ENCODE results near the gene LRRC8E. TPM values are rescaled to one million over a fixed set of nuclear protein-coding genes. Genes with fewer than 3 reads are reported as not detected.

The LRRC8E gene
- total RNA-seq, 1 experiment from 2014 or later = 18.1 TPM

- no TSS peak for BruUV-seq (replicated peaks)
- intact Hi-C loops (cut with micrococcal nuclease) = no loop called here
- ChIA-PET CTCF (interaction anchor here (1.0 to 1.3 kb wide), 2 partner anchors 13 to 86 kb away, joined by 4 to 6 read pairs; partner anchors contain the start of gene MAP2K7), POLR2A (interaction anchor here (1.7 kb wide), 1 partner anchor 13 kb away, joined by 6 read pairs; the partner anchor contains the start of gene MAP2K7), RAD21 (ENCODE audit: low non-redundant PET in 1 of 2, low total read pairs in 2 of 2, uncharacterized antibody in 2 of 2, unreplicated experiment in 2 of 2) (no interaction called here)
- peaks cover 10% of the 10 kb centered on the region; the same call in 1 of the 2 replicates for H3K79me2 ChIP-seq (ENCODE audit: insufficient read depth, low read length)
- peak overlapping the region; percentile 89 for H3K9ac ChIP-seq (ENCODE audit: low read length)
- H3K4me1 ChIP-seq (ENCODE audit: control insufficient read depth in 1 of 2, insufficient read depth in 2 of 2, low read length in 2 of 2) = peaks cover 16 to 52% of the 10 kb centered on the region in 2 experiments; a peak in 3 of 4 replicates
- DNase-seq (ENCODE audit: low read depth, low spot score) (no peak), ATAC-seq (peak; percentile 15)
- H2AFZ ChIP-seq (ENCODE audit: low read depth, low read length, poor library complexity, severe bottlenecking) = peak overlapping the region; percentile 14
- H3K4me3 ChIP-seq (replicated peaks in 1 of 2; ENCODE audit: low read depth in 1 of 2, low read length in 2 of 2) = peak overlapping the region; percentile 66 to 74
- no peaks in the 10 kb centered on the region for H3K9me2 ChIP-seq (ENCODE audit: insufficient read depth)
- no peaks in the 10 kb centered on the region for H3K27me3 ChIP-seq (ENCODE audit: insufficient read depth, low read length)
- H3K36me3 ChIP-seq (ENCODE audit: control insufficient read depth in 1 of 2, insufficient read depth in 2 of 2, low read length in 2 of 2) = peaks cover 3 to 6% of the 10 kb centered on the region in 2 experiments; a peak in 3 of 4 replicates
- peak overlapping the region; percentile 89 for H3K27ac ChIP-seq (ENCODE audit: low read depth, low read length)
- no peaks in the 10 kb centered on the region for H3K9me3 ChIP-seq (ENCODE audit: control insufficient read depth in 1 of 2, insufficient read depth in 1 of 2, low read depth in 1 of 2, low read length in 2 of 2)
- no peaks in the 10 kb centered on the region for H4K20me1 ChIP-seq (ENCODE audit: insufficient read depth)
- H3K4me2 ChIP-seq (ENCODE audit: low read length) = peak overlapping the region; percentile 91
- TF ChIP-seq RAD21 (IDR thresholded peaks at IDR 0.05; ENCODE audit: low read depth) (no peak), CEBPB (IDR thresholded peaks at IDR 0.05; ENCODE audit: low read depth) (no peak), MAX (IDR thresholded peaks at IDR 0.05) (peak; percentile 72; the same call in 1 of the 2 replicates), SIN3A (IDR thresholded peaks at IDR 0.05; ENCODE audit: low read depth) (no peak), FOSL1 (IDR thresholded peaks at IDR 0.05; ENCODE audit: low read depth) (no peak), TCF7L2 (IDR thresholded peaks at IDR 0.05; ENCODE audit: borderline replicate concordance, extremely low read depth, insufficient read depth, insufficient read length) (peak; percentile 29), SRF (IDR thresholded peaks at IDR 0.05; ENCODE audit: low read depth) (no peak), CBX3 (IDR thresholded peaks at IDR 0.05; ENCODE audit: low read depth) (no peak), POLR2AphosphoS5 (IDR thresholded peaks at IDR 0.05; ENCODE audit: low read depth, low read length) (peak; percentile 6), POLR2A (IDR thresholded peaks at IDR 0.05; ENCODE audit: borderline replicate concordance, extremely low read depth, insufficient read depth, insufficient read length) (no peak), YY1 (IDR thresholded peaks at IDR 0.05; ENCODE audit: extremely low read depth, insufficient replicate concordance, low read depth, low read length) (no peak), ELF1 (IDR thresholded peaks at IDR 0.05; ENCODE audit: borderline replicate concordance, low read depth) (no peak), ATF3 (IDR thresholded peaks at IDR 0.05) (no peak), EZH2phosphoT487 (IDR thresholded peaks at IDR 0.05; ENCODE audit: borderline replicate concordance) (no peak), SP1 (IDR thresholded peaks at IDR 0.05; ENCODE audit: low read depth) (no peak), JUND (IDR thresholded peaks at IDR 0.05) (no peak), ZNF274 (IDR thresholded peaks at IDR 0.05; ENCODE audit: low read depth, low read length) (no peak), EZH2 (IDR thresholded peaks at IDR 0.05) (no peak), ZFX (IDR thresholded peaks at IDR 0.05) (peak; percentile 82; the same call in 1 of the 2 replicates), EGR1 (IDR thresholded peaks at IDR 0.05; ENCODE audit: low read depth) (no peak)
- TF ChIP-seq, protein P1, sequence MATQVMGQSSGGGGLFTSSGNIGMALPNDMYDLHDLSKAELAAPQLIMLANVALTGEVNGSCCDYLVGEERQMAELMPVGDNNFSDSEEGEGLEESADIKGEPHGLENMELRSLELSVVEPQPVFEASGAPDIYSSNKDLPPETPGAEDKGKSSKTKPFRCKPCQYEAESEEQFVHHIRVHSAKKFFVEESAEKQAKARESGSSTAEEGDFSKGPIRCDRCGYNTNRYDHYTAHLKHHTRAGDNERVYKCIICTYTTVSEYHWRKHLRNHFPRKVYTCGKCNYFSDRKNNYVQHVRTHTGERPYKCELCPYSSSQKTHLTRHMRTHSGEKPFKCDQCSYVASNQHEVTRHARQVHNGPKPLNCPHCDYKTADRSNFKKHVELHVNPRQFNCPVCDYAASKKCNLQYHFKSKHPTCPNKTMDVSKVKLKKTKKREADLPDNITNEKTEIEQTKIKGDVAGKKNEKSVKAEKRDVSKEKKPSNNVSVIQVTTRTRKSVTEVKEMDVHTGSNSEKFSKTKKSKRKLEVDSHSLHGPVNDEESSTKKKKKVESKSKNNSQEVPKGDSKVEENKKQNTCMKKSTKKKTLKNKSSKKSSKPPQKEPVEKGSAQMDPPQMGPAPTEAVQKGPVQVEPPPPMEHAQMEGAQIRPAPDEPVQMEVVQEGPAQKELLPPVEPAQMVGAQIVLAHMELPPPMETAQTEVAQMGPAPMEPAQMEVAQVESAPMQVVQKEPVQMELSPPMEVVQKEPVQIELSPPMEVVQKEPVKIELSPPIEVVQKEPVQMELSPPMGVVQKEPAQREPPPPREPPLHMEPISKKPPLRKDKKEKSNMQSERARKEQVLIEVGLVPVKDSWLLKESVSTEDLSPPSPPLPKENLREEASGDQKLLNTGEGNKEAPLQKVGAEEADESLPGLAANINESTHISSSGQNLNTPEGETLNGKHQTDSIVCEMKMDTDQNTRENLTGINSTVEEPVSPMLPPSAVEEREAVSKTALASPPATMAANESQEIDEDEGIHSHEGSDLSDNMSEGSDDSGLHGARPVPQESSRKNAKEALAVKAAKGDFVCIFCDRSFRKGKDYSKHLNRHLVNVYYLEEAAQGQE (IDR thresholded peaks at IDR 0.05; ENCODE audit: low read depth) = no peak
- TF ChIP-seq, protein P2, sequence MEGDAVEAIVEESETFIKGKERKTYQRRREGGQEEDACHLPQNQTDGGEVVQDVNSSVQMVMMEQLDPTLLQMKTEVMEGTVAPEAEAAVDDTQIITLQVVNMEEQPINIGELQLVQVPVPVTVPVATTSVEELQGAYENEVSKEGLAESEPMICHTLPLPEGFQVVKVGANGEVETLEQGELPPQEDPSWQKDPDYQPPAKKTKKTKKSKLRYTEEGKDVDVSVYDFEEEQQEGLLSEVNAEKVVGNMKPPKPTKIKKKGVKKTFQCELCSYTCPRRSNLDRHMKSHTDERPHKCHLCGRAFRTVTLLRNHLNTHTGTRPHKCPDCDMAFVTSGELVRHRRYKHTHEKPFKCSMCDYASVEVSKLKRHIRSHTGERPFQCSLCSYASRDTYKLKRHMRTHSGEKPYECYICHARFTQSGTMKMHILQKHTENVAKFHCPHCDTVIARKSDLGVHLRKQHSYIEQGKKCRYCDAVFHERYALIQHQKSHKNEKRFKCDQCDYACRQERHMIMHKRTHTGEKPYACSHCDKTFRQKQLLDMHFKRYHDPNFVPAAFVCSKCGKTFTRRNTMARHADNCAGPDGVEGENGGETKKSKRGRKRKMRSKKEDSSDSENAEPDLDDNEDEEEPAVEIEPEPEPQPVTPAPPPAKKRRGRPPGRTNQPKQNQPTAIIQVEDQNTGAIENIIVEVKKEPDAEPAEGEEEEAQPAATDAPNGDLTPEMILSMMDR (IDR thresholded peaks at IDR 0.05 in 2 of 3, conservative IDR thresholded peaks at IDR 0.05 in 1 of 3; ENCODE audit: borderline replicate concordance in 1 of 3, insufficient read depth in 1 of 3, low read depth in 2 of 3, low read length in 2 of 3) = no peak
These were observed 28.0 kb downstream of the LRRC8E start for GRCh38 chr19:7916103-7916954.

Data from HCT116 (cell line).